ENCODE data around the gene AAK1. TPM values are rescaled to one million over a fixed set of nuclear protein-coding genes. Genes with fewer than 3 reads are reported as not detected.

AAK1 gene
- total and polyA plus RNA-seq, 2 donors (not counting 3 experiments of a cell fraction or from before 2014, with no cell fraction given), result 31.0 to 127 TPM

DNA sequence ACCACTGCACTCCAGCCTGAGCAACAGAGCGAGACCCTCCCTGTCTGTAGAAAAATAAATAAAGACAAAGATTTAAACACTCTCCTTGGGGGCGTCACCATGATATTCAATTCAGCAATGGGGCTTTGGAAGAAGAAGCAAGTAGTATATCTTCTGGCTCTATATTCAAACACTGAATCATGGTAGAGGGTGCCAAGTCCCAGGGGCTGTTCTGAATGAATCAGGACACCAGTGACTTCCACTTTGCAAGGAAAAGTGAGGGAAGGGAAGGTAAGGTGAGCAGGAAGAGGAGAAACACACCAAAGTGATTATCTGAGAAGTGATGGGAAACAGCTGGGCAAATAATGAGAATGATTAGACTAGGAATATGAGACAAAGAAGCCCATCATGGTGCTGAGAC is 80.5 kb downstream of the AAK1 start:
- DNase-seq (ENCODE audit: low read depth, low spot score) (no peak), FAIRE-seq (no peak)
- no TSS peak for BruUV-seq (replicated peaks)
- Histone ChIP-seq H3K4me1 (ENCODE audit: control insufficient read depth, extremely low read depth, insufficient read depth, low read length) (peaks cover 5% of the 10 kb centered on the region), H3K4me2 (ENCODE audit: insufficient read depth, low read length) (no peak overlapping the region), H3K27me3 (ENCODE audit: control insufficient read depth in 2 of 2, insufficient read depth in 2 of 2, low read length in 2 of 2) (no peaks in the 10 kb centered on the region), H3K9ac (replicated peaks; ENCODE audit: extremely low read depth, insufficient read depth, low read length) (no peak overlapping the region), H3K27ac (ENCODE audit: insufficient read depth, low read depth, low read length) (no peak overlapping the region), H3K79me2 (ENCODE audit: control insufficient read depth, insufficient read depth, low read length) (peaks cover 62% of the 10 kb centered on the region), H3K36me3 (ENCODE audit: control insufficient read depth in 2 of 2, extremely low read depth in 1 of 2, insufficient read depth in 2 of 2, low read length in 2 of 2) (peaks cover 0 to 6% of the 10 kb centered on the region in 2 experiments), H3K9me3 (replicated peaks; ENCODE audit: control insufficient read depth, insufficient read depth, low read length) (no peaks in the 10 kb centered on the region), H3K9me1 (replicated peaks; ENCODE audit: control insufficient read depth, extremely low read depth, insufficient read depth, low read length) (no peaks in the 10 kb centered on the region), H4K20me1 (replicated peaks; ENCODE audit: control insufficient read depth, extremely low read depth, insufficient read depth, low read length) (peaks cover 9% of the 10 kb centered on the region), H3K4me3 (replicated peaks in 1 of 3; ENCODE audit: insufficient read depth in 1 of 3, low read depth in 1 of 3, low read length in 3 of 3) (no peak overlapping the region), H2AFZ (ENCODE audit: low read depth, low read length) (no peak overlapping the region)
- TF ChIP-seq JUN (IDR thresholded peaks at IDR 0.05; ENCODE audit: borderline replicate concordance, insufficient read depth, insufficient read length, low read depth), result no peak
- no peak for TF ChIP-seq GATA2 (IDR thresholded peaks at IDR 0.05; ENCODE audit: insufficient read depth, insufficient read length, low read depth, low read length)
- no peak for TF ChIP-seq FOS (IDR thresholded peaks at IDR 0.05; ENCODE audit: borderline replicate concordance, insufficient read depth, low read length)
- TF ChIP-seq EZH2 (IDR thresholded peaks at IDR 0.05; ENCODE audit: borderline replicate concordance, low read depth, low read length, severe bottlenecking), result no peak
- TF ChIP-seq POLR2A (IDR thresholded peaks at IDR 0.05; ENCODE audit: low read depth, low read length), result no peak
- TF ChIP-seq MAX (IDR thresholded peaks at IDR 0.05; ENCODE audit: insufficient read depth, insufficient read length), result no peak
- no peak for TF ChIP-seq MYC (IDR thresholded peaks at IDR 0.05; ENCODE audit: low read depth, low read length)
- TF ChIP-seq POLR2AphosphoS5 (IDR thresholded peaks at IDR 0.05; ENCODE audit: insufficient read depth, low read depth, low read length), result no peak
- CTCF ChIA-PET, result interaction anchor here (4.3 to 7.7 kb wide), 2 partner anchors 11 to 162 kb away, joined by 74 to 78 read pairs; no protein-coding TSS in a partner anchor
- dilution Hi-C loops (cut with MboI; ENCODE audit: extremely low pct_ligation_motif_present, low sequenced_read_pairs), result no loop called here
- POLR2A ChIA-PET, result no interaction called here
- intact Hi-C loops (cut with micrococcal nuclease), result no loop called here

- Histone ChIP-seq H2AFZ (ENCODE audit: low read depth, low read length) (no peak overlapping the region), H3K9ac (replicated peaks; ENCODE audit: extremely low read depth, insufficient read depth, low read length) (no peak overlapping the region), H3K79me2 (ENCODE audit: control insufficient read depth, insufficient read depth, low read length) (peaks cover 59% of the 10 kb centered on the region), H3K4me2 (ENCODE audit: insufficient read depth, low read length) (no peak overlapping the region), H3K9me3 (replicated peaks; ENCODE audit: control insufficient read depth, insufficient read depth, low read length) (no peaks in the 10 kb centered on the region), H3K9me1 (replicated peaks; ENCODE audit: control insufficient read depth, extremely low read depth, insufficient read depth, low read length) (no peaks in the 10 kb centered on the region), H3K27ac (ENCODE audit: insufficient read depth, low read depth, low read length) (no peak overlapping the region), H3K36me3 (ENCODE audit: control insufficient read depth in 2 of 2, extremely low read depth in 1 of 2, insufficient read depth in 2 of 2, low read length in 2 of 2) (peaks cover 0 to 6% of the 10 kb centered on the region in 2 experiments), H3K4me3 (replicated peaks in 1 of 3; ENCODE audit: insufficient read depth in 1 of 3, low read depth in 1 of 3, low read length in 3 of 3) (no peak overlapping the region), H3K4me1 (ENCODE audit: control insufficient read depth, extremely low read depth, insufficient read depth, low read length) (peaks cover 7% of the 10 kb centered on the region), H4K20me1 (replicated peaks; ENCODE audit: control insufficient read depth, extremely low read depth, insufficient read depth, low read length) (peaks cover 5% of the 10 kb centered on the region), H3K27me3 (ENCODE audit: control insufficient read depth in 2 of 2, insufficient read depth in 2 of 2, low read length in 2 of 2) (no peaks in the 10 kb centered on the region)
- ChIA-PET POLR2A (interaction anchor here (0.5 kb wide), 1 partner anchor 153 kb away, joined by 14 read pairs; no protein-coding TSS in a partner anchor), CTCF (interaction anchor here (0.6 to 7.7 kb wide), 17 partner anchors 9 to 323 kb away, joined by 3 to 74 read pairs (median 4); partner anchors contain the start of gene AAK1)
- FAIRE-seq (no peak), DNase-seq (ENCODE audit: low read depth, low spot score) (peak; percentile 20)
- TF ChIP-seq GATA2 (IDR thresholded peaks at IDR 0.05; ENCODE audit: insufficient read depth, insufficient read length, low read depth, low read length), result peak; percentile 21
- TF ChIP-seq CTCF (IDR thresholded peaks at IDR 0.05; ENCODE audit: extremely low read depth in 1 of 2, insufficient read depth in 1 of 2, low read depth in 1 of 2, low read length in 2 of 2), result no peak
- no peak for TF ChIP-seq FOS (IDR thresholded peaks at IDR 0.05; ENCODE audit: borderline replicate concordance, insufficient read depth, low read length)
- intact Hi-C loops (cut with micrococcal nuclease), result no loop called here
- dilution Hi-C loops (cut with MboI; ENCODE audit: extremely low pct_ligation_motif_present, low sequenced_read_pairs), result no loop called here
- no TSS peak for BruUV-seq (replicated peaks)
These were observed 82.4 kb downstream of the AAK1 start for GRCh38 chr2:69561101-69561500.

Data from endothelial cell of umbilical vein (primary cell).